CD4-positive, CD25-positive, alpha-beta regulatory T cell (primary cell): Measurements from ENCODE around the gene STAT6. TPM values are rescaled to one million over a fixed set of nuclear protein-coding genes. Genes with fewer than 3 reads are reported as not detected.

Experiments used
- ATAC-seq, 2 donors: fragments of 150-1000 bp; cut with Tn5 transposase; one replicate each; pipeline ENCODE4 v1.10.0; 2021; ENCODE audit warnings: low read depth in 2 of 2, moderate number of reproducible peaks in 2 of 2, moderate library complexity in 1 of 2
- DNase-seq, 3 donors: peaks; one replicate each; pipeline versions ENCODE4 v3.0.0 to v3.0.0-alpha.2; 2012 to 2022; ENCODE audit warnings: mixed read lengths in 1 of 3
- H3K27ac ChIP-seq: one replicate; pipeline ENCODE4 v1.7.0; 2013; ENCODE audit warnings: mild to moderate bottlenecking, low read length; ENCODE audit not compliant: insufficient read depth, poor library complexity, severe bottlenecking
- H3K27me3 ChIP-seq: one replicate; pipeline ENCODE4 v1.7.0; 2013; ENCODE audit warnings: low read length; ENCODE audit not compliant: control insufficient read depth, insufficient read depth
- H3K36me3 ChIP-seq: one replicate; pipeline ENCODE4 v1.7.0; 2013; ENCODE audit warnings: mild to moderate bottlenecking, low read length, moderate library complexity; ENCODE audit not compliant: control insufficient read depth, insufficient read depth
- H3K4me1 ChIP-seq: 2 replicates; pipeline ENCODE4 v1.7.0; 2013; ENCODE audit warnings: mild to moderate bottlenecking, low read length; ENCODE audit not compliant: insufficient read depth, control insufficient read depth, poor library complexity, severe bottlenecking
- H3K4me3 ChIP-seq: one replicate; pipeline ENCODE4 v1.7.0; 2013; ENCODE audit warnings: low read depth, mild to moderate bottlenecking, low read length, moderate library complexity
- H3K9me3 ChIP-seq, 2 experiments: 1 replicate in 1 of 2; 2 replicates in 1 of 2; pipeline ENCODE4 v1.7.0; 2013; ENCODE audit warnings: low read length in 2 of 2, mild to moderate bottlenecking in 1 of 2, moderate library complexity in 1 of 2; ENCODE audit not compliant: control insufficient read depth in 2 of 2
- H3K27ac Mint-ChIP-seq, 3 donors: one replicate each; pipeline ENCODE4 v1.8.0; 2020 to 2022; ENCODE audit warnings: mild to moderate bottlenecking in 3 of 3, mixed read lengths in 3 of 3, moderate library complexity in 2 of 3
- H3K27me3 Mint-ChIP-seq: one replicate; pipeline ENCODE4 v1.8.0; 2022; ENCODE audit warnings: mild to moderate bottlenecking, mixed read lengths
- H3K36me3 Mint-ChIP-seq: one replicate; pipeline ENCODE4 v1.8.0; 2020; ENCODE audit warnings: mixed read lengths
- H3K4me1 Mint-ChIP-seq, 4 donors: one replicate each; pipeline ENCODE4 v1.8.0; 2020 to 2022; ENCODE audit warnings: mixed read lengths in 4 of 4, mild to moderate bottlenecking in 1 of 4
- H3K4me3 Mint-ChIP-seq, 4 donors: one replicate each; pipeline ENCODE4 v1.8.0; 2020 to 2022; ENCODE audit warnings: mild to moderate bottlenecking in 4 of 4, mixed read lengths in 4 of 4, moderate library complexity in 3 of 4
- H3K9me3 Mint-ChIP-seq, 7 donors: one replicate each; pipeline ENCODE4 v1.8.0; 2020 to 2022; ENCODE audit warnings: mixed read lengths in 7 of 7, mild to moderate bottlenecking in 3 of 7, moderate library complexity in 2 of 7
- polyA plus RNA-seq, 4 donors: library from polyadenylated mRNA; unstranded; fragments of 300-500 nt; fragmentation: Illumina TruSeq; gene quantifications; one replicate each; pipeline ENCODE4 v1.2.3, GENCODE V29; 2021
- total RNA-seq: library from RNA; stranded (reverse); gene quantifications from one replicate; pipeline ENCODE4 v1.2.3, GENCODE V29; 2022

The STAT6 gene
- total and polyA plus RNA-seq, 5 donors from 2014 or later = 69.2 to 215 (median 77.5) TPM

DNA sequence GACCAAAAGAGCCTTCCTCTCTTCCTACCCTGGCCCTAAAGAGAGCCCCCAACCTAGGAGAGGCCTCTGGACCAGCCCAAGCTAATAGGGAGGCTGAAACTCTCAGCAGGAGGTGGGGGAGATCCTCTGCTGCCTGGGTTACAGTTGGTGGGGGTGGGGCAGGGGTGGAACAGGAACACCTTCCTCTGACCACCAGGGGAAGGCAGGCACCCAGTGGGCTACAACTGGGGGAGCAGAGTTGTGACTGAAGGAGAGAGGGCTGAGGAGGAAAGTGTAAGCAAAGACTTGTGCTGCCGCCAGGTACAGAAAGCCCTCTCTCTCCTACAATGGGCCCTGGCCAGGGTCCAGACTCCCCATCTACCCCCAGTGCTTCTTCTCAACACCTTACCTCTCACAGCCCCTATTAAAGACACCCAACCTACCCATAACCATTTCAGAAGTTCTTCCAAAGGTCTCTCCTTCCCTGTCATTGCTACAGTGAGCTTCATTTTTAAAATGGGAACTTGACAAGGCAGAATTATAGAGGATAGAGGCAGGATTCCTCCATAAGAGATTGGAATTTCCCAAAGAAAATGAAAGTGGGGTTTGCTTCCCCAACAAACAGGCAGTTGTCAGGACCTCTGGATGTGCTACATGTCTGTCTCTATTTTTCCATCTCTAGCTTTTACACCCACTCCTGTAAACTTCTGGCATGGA lies 62.6 kb downstream of the STAT6 start:
- no peaks in the 10 kb centered on the region for H3K36me3 Mint-ChIP-seq
- Histone ChIP-seq H3K4me3 (no peak overlapping the region), H3K27ac (no peak overlapping the region), H3K4me1 (peaks cover 9% of the 10 kb centered on the region), H3K36me3 (no peaks in the 10 kb centered on the region), H3K9me3 (no peaks in the 10 kb centered on the region), H3K27me3 (no peaks in the 10 kb centered on the region)
- DNase-seq (no peak), ATAC-seq (no peak)
- peak overlapping the region in 1 of 4 donors; percentile 15 for H3K4me3 Mint-ChIP-seq
- H3K27me3 Mint-ChIP-seq = peaks cover 11% of the 10 kb centered on the region
- peak overlapping the region in 1 of 3 donors; percentile 14 for H3K27ac Mint-ChIP-seq
- no peaks in the 10 kb centered on the region for H3K9me3 Mint-ChIP-seq
- peaks cover 6 to 29% (median 10%) of the 10 kb centered on the region in 4 donors for H3K4me1 Mint-ChIP-seq

DNA sequence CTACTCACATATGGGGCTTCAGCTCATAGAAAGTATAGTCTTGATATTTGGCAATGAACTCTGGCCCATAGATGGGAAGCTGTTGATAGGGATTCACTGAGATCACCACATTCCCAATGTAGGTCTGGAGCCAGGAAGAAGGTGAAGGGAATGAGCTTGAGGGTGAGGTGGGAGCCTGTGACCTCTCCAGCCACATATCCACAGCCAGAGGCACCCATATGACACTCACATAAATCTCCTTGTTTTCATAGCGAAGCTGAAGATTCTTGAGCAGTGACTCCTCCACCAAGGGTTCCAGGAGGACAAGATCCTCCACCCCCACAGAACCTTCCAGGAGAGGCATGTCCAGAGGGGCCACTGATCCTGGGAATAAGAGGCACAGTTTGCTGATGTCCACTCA lies 63.2 kb downstream of the STAT6 start:
- Mint-ChIP-seq H3K27ac (peak overlapping the region in 2 of 3 donors; percentile 82 to 89), H3K4me3 (peak overlapping the region in 1 of 4 donors; percentile 70), H3K27me3 (peaks cover 11% of the 10 kb centered on the region), H3K9me3 (no peaks in the 10 kb centered on the region), H3K4me1 (peaks cover 6 to 29% (median 10%) of the 10 kb centered on the region in 4 donors), H3K36me3 (no peaks in the 10 kb centered on the region)
- H3K9me3 ChIP-seq = no peaks in the 10 kb centered on the region
- no peak overlapping the region for H3K4me3 ChIP-seq
- no peak overlapping the region for H3K27ac ChIP-seq
- DNase-seq (no peak), ATAC-seq (no peak)
- no peaks in the 10 kb centered on the region for H3K27me3 ChIP-seq
- H3K36me3 ChIP-seq = no peaks in the 10 kb centered on the region
- H3K4me1 ChIP-seq = peaks cover 9% of the 10 kb centered on the region

DNA sequence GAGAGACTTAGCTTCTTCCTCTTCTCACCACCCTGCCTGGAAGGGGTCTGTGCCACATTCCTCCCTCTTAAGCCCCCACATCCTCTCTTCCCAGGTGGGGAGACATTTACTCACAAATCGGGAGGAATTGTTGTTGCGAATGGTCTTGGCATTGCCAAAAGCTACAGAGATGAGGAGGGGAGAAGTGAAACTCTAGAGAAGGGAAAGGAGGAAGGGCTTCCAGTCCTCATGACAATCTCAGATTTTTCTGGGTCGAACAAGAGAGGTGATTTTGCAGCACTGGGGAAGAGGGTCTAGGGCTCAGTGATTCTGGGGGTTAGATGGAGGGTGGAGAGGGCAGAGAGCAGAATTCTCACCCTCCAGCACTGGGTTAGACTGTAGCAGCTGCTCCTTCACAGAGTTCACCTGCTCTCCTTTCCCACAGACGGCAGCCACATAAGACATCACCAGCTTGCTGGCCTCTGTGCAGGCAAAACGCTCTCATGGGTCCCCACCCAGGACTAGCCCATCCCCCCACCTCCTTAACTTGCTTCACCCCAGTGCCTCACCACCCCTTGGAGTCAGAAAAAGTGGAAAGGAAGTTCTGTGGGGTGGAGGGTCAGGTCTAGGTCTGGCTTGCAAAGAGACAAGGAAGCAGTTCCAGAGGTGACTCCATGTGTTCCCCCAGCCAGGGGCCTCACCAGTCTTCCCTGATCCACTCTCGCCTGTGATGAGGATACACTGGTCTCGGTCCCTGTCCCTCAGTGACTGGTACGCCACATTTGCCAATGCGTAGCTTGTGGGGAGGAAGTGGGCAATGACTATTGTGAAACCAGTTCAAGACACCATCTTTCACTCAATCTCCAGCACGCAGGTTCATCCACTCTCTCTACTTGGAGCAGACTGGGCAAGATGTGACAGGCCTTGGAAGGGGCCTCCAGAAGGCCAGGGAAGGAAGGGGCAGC lies 63.9 kb downstream of the STAT6 start:
- Histone ChIP-seq H3K27me3 (no peaks in the 10 kb centered on the region), H3K9me3 (no peaks in the 10 kb centered on the region), H3K36me3 (no peaks in the 10 kb centered on the region), H3K4me1 (peaks cover 9% of the 10 kb centered on the region), H3K27ac (no peak overlapping the region), H3K4me3 (peak overlapping the region; percentile 19)
- peak in 2 of 3 donors; percentile 17 to 74 for DNase-seq
- peak overlapping the region; percentile 82 to 89 (median 82) for H3K27ac Mint-ChIP-seq
- H3K9me3 Mint-ChIP-seq = no peaks in the 10 kb centered on the region
- H3K4me3 Mint-ChIP-seq = peak overlapping the region in 2 of 4 donors; percentile 49 to 70
- peaks cover 11% of the 10 kb centered on the region for H3K27me3 Mint-ChIP-seq
- ATAC-seq = peak in 1 of 2 donors; percentile 59
- no peaks in the 10 kb centered on the region for H3K36me3 Mint-ChIP-seq
- peaks cover 6 to 29% (median 10%) of the 10 kb centered on the region in 4 donors for H3K4me1 Mint-ChIP-seq

DNA sequence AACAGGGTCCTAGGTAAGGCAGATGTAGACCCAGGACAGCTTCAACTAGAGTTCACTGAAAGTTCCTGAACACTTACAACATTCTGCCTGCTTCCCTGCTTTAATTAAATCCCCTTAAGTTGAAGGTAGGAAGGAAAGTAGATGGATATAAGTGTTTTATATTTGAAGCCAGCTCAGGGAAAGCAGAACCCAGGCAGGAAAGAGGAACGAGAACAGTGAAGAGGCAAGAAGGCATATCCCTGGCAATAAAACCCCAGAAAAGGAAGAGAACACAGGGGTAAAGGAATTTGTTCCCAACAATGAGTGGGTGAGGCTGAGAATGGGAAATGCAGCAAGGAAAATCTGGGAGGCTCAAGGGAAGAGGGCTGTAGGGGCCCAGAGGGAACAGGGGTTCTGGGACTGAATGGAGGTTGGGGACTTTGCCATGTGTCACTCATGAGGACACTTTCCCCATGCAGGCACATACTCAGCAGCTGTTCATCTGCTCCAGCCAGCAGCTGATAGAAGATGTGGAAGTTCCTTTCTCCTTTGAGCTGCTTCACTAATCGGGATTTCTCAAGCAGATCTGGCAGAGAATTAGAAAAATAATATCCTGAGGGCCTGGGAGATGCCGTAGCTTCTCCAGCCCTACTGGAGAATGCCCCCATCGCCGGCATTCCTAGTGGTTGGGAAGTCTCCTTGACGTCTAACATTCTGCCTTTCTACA lies 64.9 kb downstream of the STAT6 start:
- Mint-ChIP-seq H3K27me3 (peaks cover 11% of the 10 kb centered on the region), H3K9me3 (no peaks in the 10 kb centered on the region), H3K4me1 (peaks cover 6 to 29% (median 10%) of the 10 kb centered on the region in 4 donors), H3K27ac (peak overlapping the region in 1 of 3 donors; percentile 86), H3K36me3 (no peaks in the 10 kb centered on the region), H3K4me3 (no peak overlapping the region)
- no peaks in the 10 kb centered on the region for H3K9me3 ChIP-seq
- DNase-seq = no peak
- H3K4me3 ChIP-seq = no peak overlapping the region
- H3K36me3 ChIP-seq = no peaks in the 10 kb centered on the region
- H3K4me1 ChIP-seq = peaks cover 9% of the 10 kb centered on the region
- H3K27me3 ChIP-seq = peaks cover 3% of the 10 kb centered on the region
- H3K27ac ChIP-seq = no peak overlapping the region
- ATAC-seq = no peak

Other genes starting within 250 kb of the STAT6 start
- gene SDR9C7, start 177.0 kb downstream of the STAT6 start, total RNA-seq = not detected
- not detected for gene SDR9C7, start 177.0 kb downstream of the STAT6 start, polyA plus RNA-seq
- gene RDH16, start 153.8 kb downstream of the STAT6 start, total RNA-seq = 0.79 TPM
- gene RDH16, start 153.8 kb downstream of the STAT6 start, polyA plus RNA-seq = under 1 TPM in 3 of 4 donors, not detected in 1; 0.10 to 0.56 (median 0.55) TPM
- 8.6 TPM for gene ZBTB39, start 104.8 kb downstream of the STAT6 start, total RNA-seq
- gene ZBTB39, start 104.8 kb downstream of the STAT6 start, polyA plus RNA-seq = 1 to 10 TPM; 1.5 to 1.8 (median 1.7) TPM
- not detected for gene TAC3, start 94.8 kb downstream of the STAT6 start, total RNA-seq
- gene TAC3, start 94.8 kb downstream of the STAT6 start, polyA plus RNA-seq = not detected
- 0.32 TPM for gene MYO1A, start 61.2 kb downstream of the STAT6 start, total RNA-seq
- under 1 TPM in 1 of 4 donors, not detected in 3; 0.38 TPM for gene MYO1A, start 61.2 kb downstream of the STAT6 start, polyA plus RNA-seq
- 14.7 TPM for gene NEMP1, start 32.6 kb downstream of the STAT6 start, total RNA-seq
- gene NEMP1, start 32.6 kb downstream of the STAT6 start, polyA plus RNA-seq = 1 to 10 TPM; 3.1 to 7.1 (median 4.7) TPM
- 7.5 TPM for gene NAB2, start 22.2 kb downstream of the STAT6 start, total RNA-seq
- 1 to 10 TPM in 2 of 4 donors, under 1 TPM in 2; 0.31 to 1.2 (median 0.90) TPM for gene NAB2, start 22.2 kb downstream of the STAT6 start, polyA plus RNA-seq
- gene LRP1, start 17.1 kb upstream of the STAT6 start, total RNA-seq = 3.9 TPM
- under 1 TPM in 3 of 4 donors, not detected in 1; 0.13 to 0.24 (median 0.18) TPM for gene LRP1, start 17.1 kb upstream of the STAT6 start, polyA plus RNA-seq
- gene LRP1-AS, start 36.3 kb upstream of the STAT6 start, total RNA-seq = not detected
- not detected for gene LRP1-AS, start 36.3 kb upstream of the STAT6 start, polyA plus RNA-seq
- gene NXPH4, start 105.4 kb upstream of the STAT6 start, total RNA-seq = 0.49 TPM
- under 1 TPM in 3 of 4 donors, not detected in 1; 0.09 to 0.46 (median 0.11) TPM for gene NXPH4, start 105.4 kb upstream of the STAT6 start, polyA plus RNA-seq
- gene SHMT2, start 118.3 kb upstream of the STAT6 start, total RNA-seq = 108 TPM
- gene SHMT2, start 118.3 kb upstream of the STAT6 start, polyA plus RNA-seq = 100 to 1,000 TPM; 214 to 300 (median 228) TPM
- gene STAC3, start 139.8 kb upstream of the STAT6 start, total RNA-seq = 2.6 TPM
- under 1 TPM in 3 of 4 donors, not detected in 1; 0.10 to 0.52 (median 0.18) TPM for gene STAC3, start 139.8 kb upstream of the STAT6 start, polyA plus RNA-seq